ENCODE data around the gene SLC25A5.
A peak's percentile ranks its signal among the peaks of the same experiment; 100 is the strongest.
"Not testable (repeated sequence)": the region's sequence is repeated elsewhere in the genome, so short reads cannot be mapped to it uniquely, and the experiment has no call there.

SLC25A5 gene

GRCh38 chrX:119478504-119478903 lies 10.3 kb downstream of the SLC25A5 start:
- no peaks in the 10 kb centered on the region for H3K4me1 ChIP-seq (ENCODE audit: insufficient read depth, low read length)
- H3K27ac ChIP-seq (ENCODE audit: low read length), result no peak overlapping the region
- H3K36me3 ChIP-seq (ENCODE audit: insufficient read depth, low read depth, low read length), result no peaks in the 10 kb centered on the region
- no peak overlapping the region for H3K4me3 ChIP-seq (ENCODE audit: low read length)
- H3K9me3 ChIP-seq (ENCODE audit: insufficient read depth, low read depth, low read length), result no peaks in the 10 kb centered on the region
- no peak overlapping the region for H3K9ac ChIP-seq (ENCODE audit: low read depth, low read length)
- peaks cover 14% of the 10 kb centered on the region for H3K27me3 ChIP-seq (ENCODE audit: insufficient read depth, low read length)

GRCh38 chrX:119479845-119480244 lies 11.6 kb downstream of the SLC25A5 start:
- Histone ChIP-seq H3K36me3 (ENCODE audit: insufficient read depth, low read depth, low read length) (no peaks in the 10 kb centered on the region), H3K4me1 (ENCODE audit: insufficient read depth, low read length) (no peaks in the 10 kb centered on the region), H3K27ac (ENCODE audit: low read length) (no peak overlapping the region), H3K9ac (ENCODE audit: low read depth, low read length) (no peak overlapping the region), H3K27me3 (ENCODE audit: insufficient read depth, low read length) (peaks cover 14% of the 10 kb centered on the region), H3K9me3 (ENCODE audit: insufficient read depth, low read depth, low read length) (no peaks in the 10 kb centered on the region), H3K4me3 (ENCODE audit: low read length) (no peak overlapping the region)

DNA sequence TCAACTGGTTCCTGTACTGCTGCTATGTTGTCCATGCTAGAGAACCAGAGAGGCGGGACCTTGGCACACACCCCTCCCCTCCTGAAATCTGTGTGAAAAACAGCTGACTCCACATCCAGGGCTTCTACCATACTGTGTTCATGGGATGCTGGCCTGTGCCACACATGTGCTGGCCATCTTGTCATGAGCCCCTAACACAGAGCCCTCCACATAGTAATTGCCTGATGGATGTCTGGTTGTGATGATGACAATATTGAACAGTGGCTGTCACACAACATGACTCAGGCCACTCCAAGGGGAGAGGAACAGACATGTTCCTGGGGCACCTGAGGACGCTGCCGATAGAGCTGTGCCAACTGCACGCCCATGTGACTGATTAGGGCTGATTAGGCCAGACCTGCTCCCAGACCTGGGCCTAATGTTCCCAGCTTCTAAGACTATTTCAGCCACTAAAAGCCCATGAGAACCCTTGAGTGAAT lies 13.1 kb downstream of the SLC25A5 start:
- Histone ChIP-seq H3K27ac (ENCODE audit: low read length) (no peak overlapping the region), H3K9me3 (ENCODE audit: insufficient read depth, low read depth, low read length) (no peaks in the 10 kb centered on the region), H3K9ac (ENCODE audit: low read depth, low read length) (no peak overlapping the region), H3K4me3 (ENCODE audit: low read length) (no peak overlapping the region), H3K27me3 (ENCODE audit: insufficient read depth, low read length) (peaks cover 14% of the 10 kb centered on the region), H3K36me3 (ENCODE audit: insufficient read depth, low read depth, low read length) (no peaks in the 10 kb centered on the region), H3K4me1 (ENCODE audit: insufficient read depth, low read length) (no peaks in the 10 kb centered on the region)

GRCh38 chrX:119482041-119482440 lies 13.8 kb downstream of the SLC25A5 start:
- H3K4me1 ChIP-seq (ENCODE audit: insufficient read depth, low read length), result no peaks in the 10 kb centered on the region
- H3K9me3 ChIP-seq (ENCODE audit: insufficient read depth, low read depth, low read length), result no peaks in the 10 kb centered on the region
- H3K27me3 ChIP-seq (ENCODE audit: insufficient read depth, low read length), result peaks cover 14% of the 10 kb centered on the region
- H3K9ac ChIP-seq (ENCODE audit: low read depth, low read length), result peak overlapping the region; percentile 73; the same call in 1 of the 2 replicates
- H3K27ac ChIP-seq (ENCODE audit: low read length), result no peak overlapping the region
- no peaks in the 10 kb centered on the region for H3K36me3 ChIP-seq (ENCODE audit: insufficient read depth, low read depth, low read length)
- H3K4me3 ChIP-seq (ENCODE audit: low read length), result peak overlapping the region; percentile 61; the same call in 1 of the 2 replicates

DNA sequence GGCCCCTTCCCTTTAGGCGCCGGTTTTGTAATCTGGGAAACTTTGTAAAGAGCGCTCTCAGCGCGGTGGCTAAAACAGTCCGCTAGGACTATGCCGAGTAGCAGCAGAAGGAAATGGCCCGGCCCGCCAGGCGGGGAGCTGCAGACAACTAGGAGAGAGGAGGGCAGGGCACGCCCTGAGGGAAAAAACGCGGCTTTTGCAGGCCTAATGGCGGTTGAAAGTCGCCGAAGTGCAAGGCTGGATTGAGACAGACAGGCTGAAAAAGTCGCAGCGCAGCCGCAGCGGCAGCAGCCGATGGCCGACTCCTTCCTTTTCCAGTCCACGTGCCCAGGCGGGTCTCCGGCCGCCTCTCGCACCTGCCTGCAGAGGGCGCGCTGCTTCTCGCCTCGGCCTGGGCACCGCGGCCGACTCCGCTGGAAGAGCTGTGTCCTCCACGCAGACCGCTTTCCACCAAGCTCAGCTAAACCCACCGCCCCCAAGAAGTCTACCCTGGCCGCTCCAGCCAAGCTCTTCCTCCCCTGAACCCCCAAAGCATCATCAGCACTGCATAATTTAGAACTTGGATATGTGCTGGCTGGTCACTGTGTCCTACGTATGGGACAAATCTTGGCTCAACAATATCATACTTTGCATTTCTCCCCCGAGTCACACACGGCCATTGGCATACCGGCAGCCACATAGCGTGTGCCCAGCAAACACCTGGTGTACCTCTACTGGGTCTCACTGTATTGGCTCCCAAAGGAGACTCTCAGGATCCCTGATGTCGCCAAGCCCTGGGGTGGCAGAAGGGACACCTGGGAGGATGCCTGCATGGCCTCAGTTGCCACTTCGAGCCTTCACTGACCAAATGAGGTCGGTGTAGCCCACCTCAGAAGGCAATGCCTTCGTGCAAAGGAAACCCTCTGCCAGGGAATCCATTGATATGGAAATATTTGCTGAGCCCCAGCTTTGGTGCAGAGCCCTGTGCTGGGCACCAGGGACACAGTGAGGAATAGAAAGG lies 14.5 kb downstream of the SLC25A5 start:
- Histone ChIP-seq H3K27ac (ENCODE audit: low read length) (no peak overlapping the region), H3K4me1 (ENCODE audit: insufficient read depth, low read length) (no peaks in the 10 kb centered on the region), H3K9ac (ENCODE audit: low read depth, low read length) (peak overlapping the region; percentile 73; the same call in 1 of the 2 replicates), H3K27me3 (ENCODE audit: insufficient read depth, low read length) (peaks cover 14% of the 10 kb centered on the region), H3K9me3 (ENCODE audit: insufficient read depth, low read depth, low read length) (no peaks in the 10 kb centered on the region), H3K4me3 (ENCODE audit: low read length) (peak overlapping the region; percentile 61; the same call in 1 of the 2 replicates), H3K36me3 (ENCODE audit: insufficient read depth, low read depth, low read length) (no peaks in the 10 kb centered on the region)

DNA sequence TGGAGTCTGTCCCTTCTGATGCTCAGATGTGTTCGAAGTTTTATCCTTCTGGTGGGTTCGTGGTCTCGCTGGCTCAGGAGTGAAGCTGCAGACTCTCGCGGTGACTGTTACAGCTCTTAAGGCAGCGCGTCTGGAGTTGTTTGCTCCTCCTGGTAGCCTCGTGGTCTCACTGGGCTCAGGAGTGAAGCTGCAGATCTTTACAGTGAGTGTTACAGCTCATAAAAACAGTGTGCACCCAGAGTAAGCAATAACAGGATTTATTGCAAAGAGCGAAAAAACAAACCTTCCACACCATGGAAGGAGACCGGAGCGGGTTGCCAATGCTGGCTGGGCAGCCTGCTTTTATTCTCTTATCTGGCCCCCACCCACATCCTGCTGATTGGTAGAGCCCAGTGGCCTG lies 18.5 kb downstream of the SLC25A5 start:
- H3K4me3 ChIP-seq (ENCODE audit: low read length), result no peak overlapping the region
- H3K9me3 ChIP-seq (ENCODE audit: insufficient read depth, low read depth, low read length), result no peaks in the 10 kb centered on the region
- H3K27ac ChIP-seq (ENCODE audit: low read length), result no peak overlapping the region
- H3K36me3 ChIP-seq (ENCODE audit: insufficient read depth, low read depth, low read length), result no peaks in the 10 kb centered on the region
- no peaks in the 10 kb centered on the region for H3K4me1 ChIP-seq (ENCODE audit: insufficient read depth, low read length)
- no peak overlapping the region for H3K9ac ChIP-seq (ENCODE audit: low read depth, low read length)
- H3K27me3 ChIP-seq (ENCODE audit: insufficient read depth, low read length), result peaks cover 13% of the 10 kb centered on the region

- H3K9ac ChIP-seq (ENCODE audit: low read depth, low read length); H3K9me3 ChIP-seq (ENCODE audit: insufficient read depth, low read depth, low read length); H3K4me3 ChIP-seq (ENCODE audit: low read length); H3K36me3 ChIP-seq (ENCODE audit: insufficient read depth, low read depth, low read length); H3K4me1 ChIP-seq (ENCODE audit: insufficient read depth, low read length); H3K27me3 ChIP-seq (ENCODE audit: insufficient read depth, low read length); H3K27ac ChIP-seq (ENCODE audit: low read length): not testable (repeated sequence)
Measured at GRCh38 chrX:119487766-119488165, 19.5 kb downstream of the SLC25A5 start.

DNA sequence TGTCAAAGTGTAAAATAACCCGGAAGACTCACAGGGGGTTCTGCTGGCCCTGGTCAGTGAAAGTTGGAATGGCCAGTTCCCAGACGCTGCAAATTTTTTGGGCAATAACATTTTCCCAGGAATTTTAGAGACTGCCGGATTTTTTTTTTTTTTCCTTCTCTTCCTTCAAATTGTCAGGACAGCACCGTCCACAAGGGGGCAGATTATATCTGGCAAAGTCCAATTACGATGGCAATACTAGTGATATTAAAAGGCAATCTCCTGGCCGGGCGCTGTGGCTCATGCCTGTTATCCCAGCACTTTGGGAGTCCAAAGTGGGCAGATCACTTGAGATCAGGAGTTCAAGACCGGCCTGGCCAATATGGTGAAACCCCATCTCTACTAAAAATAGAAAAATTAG lies 20.5 kb downstream of the SLC25A5 start:
- H3K4me1 ChIP-seq (ENCODE audit: insufficient read depth, low read length), result no peaks in the 10 kb centered on the region
- no peaks in the 10 kb centered on the region for H3K27me3 ChIP-seq (ENCODE audit: insufficient read depth, low read length)
- no peak overlapping the region for H3K9ac ChIP-seq (ENCODE audit: low read depth, low read length)
- H3K27ac ChIP-seq (ENCODE audit: low read length), result no peak overlapping the region
- no peaks in the 10 kb centered on the region for H3K36me3 ChIP-seq (ENCODE audit: insufficient read depth, low read depth, low read length)
- H3K9me3 ChIP-seq (ENCODE audit: insufficient read depth, low read depth, low read length), result no peaks in the 10 kb centered on the region
- H3K4me3 ChIP-seq (ENCODE audit: low read length), result no peak overlapping the region

DNA sequence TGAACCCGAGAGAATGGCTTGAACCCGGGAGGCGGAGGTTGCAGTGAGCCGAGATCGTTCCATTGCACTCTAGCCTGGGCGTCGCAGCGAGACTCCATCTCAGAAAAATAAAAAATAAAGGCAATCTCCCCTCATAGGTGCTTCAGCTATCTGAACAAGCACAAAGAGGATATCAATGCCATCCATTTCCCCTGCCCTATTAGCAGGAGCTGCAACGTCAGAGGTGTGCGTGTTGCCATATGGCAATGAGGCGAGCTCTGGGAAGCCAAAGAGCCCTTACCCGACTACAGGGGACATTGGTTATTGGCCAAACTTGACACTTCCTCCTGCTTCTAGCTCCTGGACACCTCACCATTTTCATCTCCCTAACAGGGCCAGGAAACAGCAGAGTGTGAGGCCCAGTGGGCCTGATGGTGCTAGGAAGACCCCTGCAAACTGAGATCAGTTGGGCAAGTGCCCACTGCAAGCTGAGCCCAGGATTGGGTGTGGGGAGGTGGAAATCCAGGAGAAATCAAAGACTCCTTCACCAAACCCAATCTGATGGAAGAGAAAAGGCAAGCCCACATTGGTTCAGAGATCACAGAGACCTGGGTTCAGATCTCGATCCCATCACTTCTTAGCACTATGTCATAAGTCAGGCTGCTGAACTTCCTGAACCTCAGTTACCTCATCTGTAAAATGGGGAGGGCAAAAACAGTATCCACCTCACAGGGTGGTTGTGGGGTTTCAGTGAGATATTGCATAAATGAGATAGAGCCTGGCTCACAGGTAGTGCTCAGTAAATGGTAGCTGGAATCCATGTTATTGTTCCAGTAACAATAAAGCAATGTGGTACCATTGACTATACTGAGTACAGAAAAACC lies 21.2 kb downstream of the SLC25A5 start:
- H3K4me1 ChIP-seq (ENCODE audit: insufficient read depth, low read length), result no peaks in the 10 kb centered on the region
- H3K27ac ChIP-seq (ENCODE audit: low read length), result no peak overlapping the region
- no peak overlapping the region for H3K4me3 ChIP-seq (ENCODE audit: low read length)
- H3K36me3 ChIP-seq (ENCODE audit: insufficient read depth, low read depth, low read length), result no peaks in the 10 kb centered on the region
- no peaks in the 10 kb centered on the region for H3K27me3 ChIP-seq (ENCODE audit: insufficient read depth, low read length)
- H3K9ac ChIP-seq (ENCODE audit: low read depth, low read length), result no peak overlapping the region
- no peaks in the 10 kb centered on the region for H3K9me3 ChIP-seq (ENCODE audit: insufficient read depth, low read depth, low read length)

DNA sequence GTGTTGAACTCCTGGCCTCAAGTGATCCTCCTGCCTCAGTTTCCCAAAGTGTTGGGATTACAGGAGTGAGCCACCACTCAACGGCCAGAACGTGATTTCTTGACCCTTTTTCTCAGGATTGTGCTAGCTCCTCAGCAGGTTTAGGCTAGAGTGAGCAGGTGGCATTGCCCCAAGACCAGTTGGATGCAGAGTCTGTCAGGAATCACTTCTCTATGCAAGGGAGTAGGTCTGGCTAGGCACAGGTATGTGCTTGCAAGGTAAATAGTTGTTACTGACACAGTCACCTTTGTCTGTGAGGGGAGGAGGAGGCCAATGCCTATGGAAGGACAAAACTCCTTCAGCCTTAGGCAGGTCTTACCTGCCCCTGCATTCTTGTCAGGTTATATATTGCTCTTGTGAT lies 24.2 kb downstream of the SLC25A5 start:
- Histone ChIP-seq H3K4me1 (ENCODE audit: insufficient read depth, low read length) (no peaks in the 10 kb centered on the region), H3K9ac (ENCODE audit: low read depth, low read length) (no peak overlapping the region), H3K36me3 (ENCODE audit: insufficient read depth, low read depth, low read length) (no peaks in the 10 kb centered on the region), H3K4me3 (ENCODE audit: low read length) (no peak overlapping the region), H3K27ac (ENCODE audit: low read length) (no peak overlapping the region), H3K27me3 (ENCODE audit: insufficient read depth, low read length) (no peaks in the 10 kb centered on the region), H3K9me3 (ENCODE audit: insufficient read depth, low read depth, low read length) (no peaks in the 10 kb centered on the region)

GRCh38 chrX:119493851-119494495 lies 25.7 kb downstream of the SLC25A5 start:
- not testable (repeated sequence) for H3K36me3 ChIP-seq (ENCODE audit: insufficient read depth, low read depth, low read length); H3K9me3 ChIP-seq (ENCODE audit: insufficient read depth, low read depth, low read length); H3K9ac ChIP-seq (ENCODE audit: low read depth, low read length); H3K4me3 ChIP-seq (ENCODE audit: low read length); H3K27me3 ChIP-seq (ENCODE audit: insufficient read depth, low read length); H3K27ac ChIP-seq (ENCODE audit: low read length); H3K4me1 ChIP-seq (ENCODE audit: insufficient read depth, low read length)

Measured in iPS-20b (cell line).